Measurements from ENCODE around the gene C1orf50.
"Not testable (repeated sequence)": the region's sequence is repeated elsewhere in the genome, so short reads cannot be mapped to it uniquely, and the experiment has no call there.

Gene C1orf50

GRCh38 chr1:42723511-42723910 lies 43.5 kb upstream of the C1orf50 start:
- TF ChIP-seq ZNF114 (tag by site-specific recombination; IDR thresholded peaks at IDR 0.05): no peak
- no peak for TF ChIP-seq ZNF18 (tag by site-specific recombination; IDR thresholded peaks at IDR 0.05)
- TF ChIP-seq PRDM1 (tag by site-specific recombination; IDR thresholded peaks at IDR 0.05): peak; percentile 21; the same call in 1 of the 2 replicates
- TF ChIP-seq ZNF138 (tag by site-specific recombination; IDR thresholded peaks at IDR 0.05; ENCODE audit: borderline replicate concordance): no peak
- ChIA-PET CTCF (interaction anchor here (0.7 kb wide), 1 partner anchor 424 kb away, joined by 3 read pairs; no protein-coding TSS in a partner anchor), POLR2A (interaction anchor here (1.0 to 1.6 kb wide), 2 partner anchors 40 to 43 kb away, joined by 3 to 4 read pairs; partner anchors contain the start of genes C1orf50 and P3H1)
- Histone ChIP-seq H3K27ac (ENCODE audit: extremely low read depth, low read depth, low read length) (no peak overlapping the region), H3K4me3 (ENCODE audit: low read depth, low read length) (no peak overlapping the region), H3K4me1 (ENCODE audit: control insufficient read depth, insufficient read depth, low read length) (no peaks in the 10 kb centered on the region), H3K36me3 (ENCODE audit: control insufficient read depth in 2 of 2, insufficient read depth in 1 of 2, low read length in 2 of 2) (peaks cover 0 to 4% of the 10 kb centered on the region in 2 experiments; a peak in 1 of 3 replicates), H3K9me3 (ENCODE audit: control insufficient read depth, insufficient read depth, low read depth, low read length) (no peaks in the 10 kb centered on the region)

- H3K36me3 ChIP-seq (ENCODE audit: control insufficient read depth in 2 of 2, insufficient read depth in 1 of 2, low read length in 2 of 2); H3K4me1 ChIP-seq (ENCODE audit: control insufficient read depth, insufficient read depth, low read length); H3K9me3 ChIP-seq (ENCODE audit: control insufficient read depth, insufficient read depth, low read depth, low read length); POLR2A ChIA-PET; H3K27ac ChIP-seq (ENCODE audit: extremely low read depth, low read depth, low read length); H3K4me3 ChIP-seq (ENCODE audit: low read depth, low read length): not testable (repeated sequence)
- CTCF ChIA-PET: interaction anchor here (0.6 to 0.7 kb wide), 2 partner anchors 186 to 467 kb away, joined by 3 to 4 read pairs; no protein-coding TSS in a partner anchor
These were observed 41.2 kb upstream of the C1orf50 start for GRCh38 chr1:42725820-42726219.

GRCh38 chr1:42730002-42730401 lies 37.0 kb upstream of the C1orf50 start:
- no peak overlapping the region for H3K4me3 ChIP-seq (ENCODE audit: low read depth, low read length)
- no peaks in the 10 kb centered on the region for H3K9me3 ChIP-seq (ENCODE audit: control insufficient read depth, insufficient read depth, low read depth, low read length)
- ChIA-PET POLR2A (no interaction called here), CTCF (interaction anchor here (1.4 to 1.9 kb wide), 2 partner anchors 14 to 27 kb away, joined by 4 read pairs; no protein-coding TSS in a partner anchor)
- TF ChIP-seq, protein P1, sequence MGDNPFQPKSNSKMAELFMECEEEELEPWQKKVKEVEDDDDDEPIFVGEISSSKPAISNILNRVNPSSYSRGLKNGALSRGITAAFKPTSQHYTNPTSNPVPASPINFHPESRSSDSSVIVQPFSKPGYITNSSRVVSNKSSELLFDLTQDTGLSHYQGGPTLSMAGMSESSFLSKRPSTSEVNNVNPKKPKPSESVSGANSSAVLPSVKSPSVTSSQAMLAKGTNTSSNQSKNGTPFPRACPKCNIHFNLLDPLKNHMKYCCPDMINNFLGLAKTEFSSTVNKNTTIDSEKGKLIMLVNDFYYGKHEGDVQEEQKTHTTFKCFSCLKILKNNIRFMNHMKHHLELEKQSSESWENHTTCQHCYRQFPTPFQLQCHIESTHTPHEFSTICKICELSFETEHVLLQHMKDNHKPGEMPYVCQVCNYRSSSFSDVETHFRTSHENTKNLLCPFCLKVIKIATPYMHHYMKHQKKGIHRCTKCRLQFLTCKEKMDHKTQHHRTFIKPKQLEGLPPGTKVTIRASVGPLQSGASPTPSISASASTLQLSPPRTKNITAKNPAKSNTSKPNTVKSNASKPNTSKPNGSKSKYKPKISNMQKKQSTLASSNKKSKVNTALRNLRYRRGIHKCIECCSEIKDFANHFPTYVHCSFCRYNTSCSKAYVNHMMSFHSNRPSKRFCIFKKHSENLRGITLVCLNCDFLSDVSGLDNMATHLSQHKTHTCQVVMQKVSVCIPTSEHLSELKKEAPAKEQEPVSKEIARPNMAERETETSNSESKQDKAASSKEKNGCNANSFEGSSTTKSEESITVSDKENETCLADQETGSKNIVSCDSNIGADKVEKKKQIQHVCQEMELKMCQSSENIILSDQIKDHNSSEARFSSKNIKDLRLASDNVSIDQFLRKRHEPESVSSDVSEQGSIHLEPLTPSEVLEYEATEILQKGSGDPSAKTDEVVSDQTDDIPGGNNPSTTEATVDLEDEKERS (tag by site-specific recombination; IDR thresholded peaks at IDR 0.05): no peak
- TF ChIP-seq, protein P2, sequence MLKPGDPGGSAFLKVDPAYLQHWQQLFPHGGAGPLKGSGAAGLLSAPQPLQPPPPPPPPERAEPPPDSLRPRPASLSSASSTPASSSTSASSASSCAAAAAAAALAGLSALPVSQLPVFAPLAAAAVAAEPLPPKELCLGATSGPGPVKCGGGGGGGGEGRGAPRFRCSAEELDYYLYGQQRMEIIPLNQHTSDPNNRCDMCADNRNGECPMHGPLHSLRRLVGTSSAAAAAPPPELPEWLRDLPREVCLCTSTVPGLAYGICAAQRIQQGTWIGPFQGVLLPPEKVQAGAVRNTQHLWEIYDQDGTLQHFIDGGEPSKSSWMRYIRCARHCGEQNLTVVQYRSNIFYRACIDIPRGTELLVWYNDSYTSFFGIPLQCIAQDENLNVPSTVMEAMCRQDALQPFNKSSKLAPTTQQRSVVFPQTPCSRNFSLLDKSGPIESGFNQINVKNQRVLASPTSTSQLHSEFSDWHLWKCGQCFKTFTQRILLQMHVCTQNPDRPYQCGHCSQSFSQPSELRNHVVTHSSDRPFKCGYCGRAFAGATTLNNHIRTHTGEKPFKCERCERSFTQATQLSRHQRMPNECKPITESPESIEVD (tag by site-specific recombination; IDR thresholded peaks at IDR 0.05): no peak
- TF ChIP-seq TCF7L2 (IDR thresholded peaks at IDR 0.05; ENCODE audit: borderline replicate concordance, low read depth, low read length) (no peak), ZNF692 (tag by site-specific recombination; IDR thresholded peaks at IDR 0.05) (no peak), ZNF621 (tag by site-specific recombination; IDR thresholded peaks at IDR 0.05) (no peak)
- no peaks in the 10 kb centered on the region for H3K36me3 ChIP-seq (ENCODE audit: control insufficient read depth in 2 of 2, insufficient read depth in 1 of 2, low read length in 2 of 2)
- H3K4me1 ChIP-seq (ENCODE audit: control insufficient read depth, insufficient read depth, low read length): no peaks in the 10 kb centered on the region
- no peak overlapping the region for H3K27ac ChIP-seq (ENCODE audit: extremely low read depth, low read depth, low read length)
